ENCODE measurements around the gene LPP.

The LPP gene

GRCh38 chr3:188455748-188456147 lies 301.8 kb downstream of the LPP start:
- Histone ChIP-seq H3K23ac (ENCODE audit: low read length) (no peak overlapping the region), H3K27me3 (ENCODE audit: insufficient read depth, low read length, poor library complexity) (no peaks in the 10 kb centered on the region), H3K4me1 (ENCODE audit: control insufficient read depth, low read depth, low read length) (no peaks in the 10 kb centered on the region), H3K56ac (ENCODE audit: low read length) (no peak overlapping the region), H2BK120ac (ENCODE audit: low read depth, low read length) (no peak overlapping the region), H3K4me3 (ENCODE audit: low read length) (no peak overlapping the region), H3K79me2 (ENCODE audit: control insufficient read depth, insufficient read depth, low read length) (no peaks in the 10 kb centered on the region), H4K8ac (ENCODE audit: low read depth, low read length) (no peak overlapping the region), H3K4me2 (ENCODE audit: low read length) (no peak overlapping the region), H2BK15ac (replicated peaks; ENCODE audit: low read depth) (no peak overlapping the region), H3K27ac (ENCODE audit: low read depth, low read length) (no peak overlapping the region), H3K36me3 (ENCODE audit: control insufficient read depth, insufficient read depth, low read length) (no peaks in the 10 kb centered on the region), H3K9ac (ENCODE audit: low read length) (no peak overlapping the region), H2BK5ac (ENCODE audit: low read length) (no peak overlapping the region), H3K18ac (ENCODE audit: low read length) (no peak overlapping the region), H4K5ac (ENCODE audit: low read length) (no peak overlapping the region), H3K79me1 (ENCODE audit: low read length) (peaks cover 2% of the 10 kb centered on the region), H2AK5ac (ENCODE audit: low read length) (no peak overlapping the region), H3K4ac (ENCODE audit: low read depth, low read length) (no peak overlapping the region)
- no CpG with 5 or more reads among the region's 4 CpGs for WGBS (ENCODE audit: extremely low coverage, insufficient coverage, low lambda C conversion rate)
- no peak for DNase-seq

DNA sequence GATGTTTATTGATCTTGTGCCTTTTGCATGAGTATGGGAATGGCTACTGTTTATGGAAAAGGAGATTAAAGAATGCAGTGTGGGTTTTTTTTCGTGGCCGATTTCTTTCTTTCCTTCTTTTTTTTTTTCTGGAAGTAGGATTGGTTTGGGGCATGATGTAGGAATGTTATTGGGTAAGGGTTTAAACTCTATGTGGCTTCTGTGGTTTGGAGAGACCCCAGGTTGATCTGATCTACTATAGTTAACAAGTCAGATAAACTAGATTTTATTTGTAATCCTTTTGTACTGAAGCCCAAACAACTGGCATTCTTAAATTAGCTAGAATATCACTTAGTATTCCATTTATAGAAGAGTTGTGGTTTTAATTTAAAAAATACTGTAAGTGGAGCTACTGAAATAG lies 304.8 kb downstream of the LPP start:
- H2AK5ac ChIP-seq (ENCODE audit: low read length): no peak overlapping the region
- no peak overlapping the region for H2BK15ac ChIP-seq (replicated peaks; ENCODE audit: low read depth)
- H3K23ac ChIP-seq (ENCODE audit: low read length): no peak overlapping the region
- H3K79me1 ChIP-seq (ENCODE audit: low read length): peaks cover 2% of the 10 kb centered on the region
- H3K4ac ChIP-seq (ENCODE audit: low read depth, low read length): no peak overlapping the region
- no peak overlapping the region for H3K56ac ChIP-seq (ENCODE audit: low read length)
- no peak overlapping the region for H4K5ac ChIP-seq (ENCODE audit: low read length)
- H3K18ac ChIP-seq (ENCODE audit: low read length): no peak overlapping the region
- H3K27ac ChIP-seq (ENCODE audit: low read depth, low read length): no peak overlapping the region
- no peak overlapping the region for H3K4me2 ChIP-seq (ENCODE audit: low read length)
- H3K9ac ChIP-seq (ENCODE audit: low read length): no peak overlapping the region
- no peaks in the 10 kb centered on the region for H3K36me3 ChIP-seq (ENCODE audit: control insufficient read depth, insufficient read depth, low read length)
- no peaks in the 10 kb centered on the region for H3K79me2 ChIP-seq (ENCODE audit: control insufficient read depth, insufficient read depth, low read length)
- H2BK5ac ChIP-seq (ENCODE audit: low read length): no peak overlapping the region
- no peak overlapping the region for H3K4me3 ChIP-seq (ENCODE audit: low read length)
- H2BK120ac ChIP-seq (ENCODE audit: low read depth, low read length): no peak overlapping the region
- no CpG with 5 or more reads among the region's 2 CpGs for WGBS (ENCODE audit: extremely low coverage, insufficient coverage, low lambda C conversion rate)
- no peaks in the 10 kb centered on the region for H3K27me3 ChIP-seq (ENCODE audit: insufficient read depth, low read length, poor library complexity)
- no peak for DNase-seq
- H3K4me1 ChIP-seq (ENCODE audit: control insufficient read depth, low read depth, low read length): no peaks in the 10 kb centered on the region
- no peak overlapping the region for H4K8ac ChIP-seq (ENCODE audit: low read depth, low read length)

DNA sequence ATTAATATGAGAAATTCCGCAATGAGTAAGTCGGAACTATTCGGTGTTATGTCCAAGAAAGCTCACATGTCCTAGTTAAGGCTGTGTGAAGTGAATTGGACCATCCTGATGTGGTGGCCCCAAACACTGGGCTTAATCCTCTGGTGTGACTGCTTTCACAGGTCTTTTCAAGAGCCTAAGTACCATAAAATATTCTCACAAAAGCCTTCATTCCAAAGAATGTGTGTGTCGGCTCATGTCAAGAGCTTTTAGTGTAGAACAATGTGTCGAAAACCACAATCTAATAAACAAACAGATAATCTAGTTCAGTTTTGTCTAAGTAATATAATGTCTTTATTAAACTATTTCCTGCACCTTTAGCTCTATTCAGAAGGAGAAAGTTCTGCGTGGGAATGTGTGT lies 311.4 kb downstream of the LPP start:
- no peak overlapping the region for H2AK5ac ChIP-seq (ENCODE audit: low read length)

DNA sequence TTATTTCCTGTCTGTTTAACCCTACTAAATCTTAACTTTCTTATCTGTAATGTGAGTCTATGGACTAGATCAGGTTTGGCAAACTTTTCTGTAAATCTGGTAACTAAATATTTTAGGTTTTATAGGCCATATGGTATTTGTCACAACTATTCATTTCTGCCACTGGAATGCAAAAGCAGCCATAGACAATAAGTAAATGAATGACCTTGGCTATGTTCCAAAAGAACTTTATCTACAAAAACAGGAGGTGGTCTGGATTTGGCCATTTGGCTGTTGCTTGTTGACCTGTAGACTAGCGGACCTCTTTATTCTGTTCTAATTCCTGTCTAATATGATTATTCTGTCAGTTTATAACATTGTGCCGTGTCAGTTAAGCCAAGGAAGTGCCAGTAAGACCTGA lies 314.2 kb downstream of the LPP start:
- no peak overlapping the region for H3K4me3 ChIP-seq (ENCODE audit: low read length)
- no peak overlapping the region for H3K4me2 ChIP-seq (ENCODE audit: low read length)
- no CpG with 5 or more reads among the region's 2 CpGs for WGBS (ENCODE audit: extremely low coverage, insufficient coverage, low lambda C conversion rate)
- peaks cover 2% of the 10 kb centered on the region for H3K79me1 ChIP-seq (ENCODE audit: low read length)
- H4K5ac ChIP-seq (ENCODE audit: low read length): no peak overlapping the region
- no peak overlapping the region for H3K18ac ChIP-seq (ENCODE audit: low read length)
- no peak overlapping the region for H3K56ac ChIP-seq (ENCODE audit: low read length)
- H3K36me3 ChIP-seq (ENCODE audit: control insufficient read depth, insufficient read depth, low read length): no peaks in the 10 kb centered on the region
- no peak overlapping the region for H4K8ac ChIP-seq (ENCODE audit: low read depth, low read length)
- no peak for DNase-seq
- no peak overlapping the region for H3K27ac ChIP-seq (ENCODE audit: low read depth, low read length)
- no peak overlapping the region for H3K9ac ChIP-seq (ENCODE audit: low read length)
- H2BK15ac ChIP-seq (replicated peaks; ENCODE audit: low read depth): no peak overlapping the region
- no peak overlapping the region for H2AK5ac ChIP-seq (ENCODE audit: low read length)
- no peak overlapping the region for H2BK5ac ChIP-seq (ENCODE audit: low read length)
- no peaks in the 10 kb centered on the region for H3K79me2 ChIP-seq (ENCODE audit: control insufficient read depth, insufficient read depth, low read length)
- no peak overlapping the region for H2BK120ac ChIP-seq (ENCODE audit: low read depth, low read length)
- no peak overlapping the region for H3K4ac ChIP-seq (ENCODE audit: low read depth, low read length)
- H3K4me1 ChIP-seq (ENCODE audit: control insufficient read depth, low read depth, low read length): no peaks in the 10 kb centered on the region
- H3K23ac ChIP-seq (ENCODE audit: low read length): no peak overlapping the region
- no peaks in the 10 kb centered on the region for H3K27me3 ChIP-seq (ENCODE audit: insufficient read depth, low read length, poor library complexity)

More for the DNA sequence above, 311.4 kb downstream of the LPP start:
- Histone ChIP-seq H3K79me1 (ENCODE audit: low read length) (peaks cover 2% of the 10 kb centered on the region), H2BK120ac (ENCODE audit: low read depth, low read length) (no peak overlapping the region), H3K23ac (ENCODE audit: low read length) (no peak overlapping the region), H2BK15ac (replicated peaks; ENCODE audit: low read depth) (no peak overlapping the region), H3K79me2 (ENCODE audit: control insufficient read depth, insufficient read depth, low read length) (no peaks in the 10 kb centered on the region), H4K8ac (ENCODE audit: low read depth, low read length) (no peak overlapping the region), H3K9ac (ENCODE audit: low read length) (no peak overlapping the region), H3K4me1 (ENCODE audit: control insufficient read depth, low read depth, low read length) (no peaks in the 10 kb centered on the region), H3K4ac (ENCODE audit: low read depth, low read length) (no peak overlapping the region), H3K4me3 (ENCODE audit: low read length) (no peak overlapping the region), H3K36me3 (ENCODE audit: control insufficient read depth, insufficient read depth, low read length) (no peaks in the 10 kb centered on the region), H2BK5ac (ENCODE audit: low read length) (no peak overlapping the region), H3K56ac (ENCODE audit: low read length) (no peak overlapping the region), H3K27me3 (ENCODE audit: insufficient read depth, low read length, poor library complexity) (no peaks in the 10 kb centered on the region), H3K4me2 (ENCODE audit: low read length) (no peak overlapping the region), H4K5ac (ENCODE audit: low read length) (no peak overlapping the region), H3K27ac (ENCODE audit: low read depth, low read length) (no peak overlapping the region), H3K18ac (ENCODE audit: low read length) (no peak overlapping the region)
- no CpG with 5 or more reads among the region's 6 CpGs for WGBS (ENCODE audit: extremely low coverage, insufficient coverage, low lambda C conversion rate)
- no peak for DNase-seq

DNA sequence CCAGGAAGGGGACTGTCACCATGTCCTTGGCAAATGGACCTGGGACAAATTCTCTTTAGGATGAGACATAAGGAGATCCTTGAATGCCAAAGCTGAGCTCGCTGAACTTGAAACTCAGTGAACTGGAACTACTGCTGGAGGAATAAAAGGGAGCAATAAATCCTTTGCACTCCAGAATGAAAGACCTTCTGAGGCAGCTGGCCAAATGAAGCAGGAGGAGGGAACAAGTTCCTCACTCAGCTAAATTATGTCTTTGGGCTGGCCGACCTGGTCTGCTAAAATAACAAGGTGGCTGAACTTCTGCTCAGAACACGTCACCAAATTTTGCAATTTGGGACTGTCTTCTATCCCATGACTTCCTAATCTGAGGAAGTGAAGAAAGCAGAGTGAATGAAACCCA lies 314.7 kb downstream of the LPP start:
- H3K18ac ChIP-seq (ENCODE audit: low read length): no peak overlapping the region
- no CpG with 5 or more reads among the region's 3 CpGs for WGBS (ENCODE audit: extremely low coverage, insufficient coverage, low lambda C conversion rate)
- H2BK5ac ChIP-seq (ENCODE audit: low read length): no peak overlapping the region
- H3K27ac ChIP-seq (ENCODE audit: low read depth, low read length): no peak overlapping the region
- no peaks in the 10 kb centered on the region for H3K27me3 ChIP-seq (ENCODE audit: insufficient read depth, low read length, poor library complexity)
- peaks cover 2% of the 10 kb centered on the region for H3K79me1 ChIP-seq (ENCODE audit: low read length)
- H3K56ac ChIP-seq (ENCODE audit: low read length): no peak overlapping the region
- H2BK15ac ChIP-seq (replicated peaks; ENCODE audit: low read depth): no peak overlapping the region
- no peak overlapping the region for H4K8ac ChIP-seq (ENCODE audit: low read depth, low read length)
- H2AK5ac ChIP-seq (ENCODE audit: low read length): no peak overlapping the region
- H3K79me2 ChIP-seq (ENCODE audit: control insufficient read depth, insufficient read depth, low read length): no peaks in the 10 kb centered on the region
- no peaks in the 10 kb centered on the region for H3K36me3 ChIP-seq (ENCODE audit: control insufficient read depth, insufficient read depth, low read length)
- H3K4me2 ChIP-seq (ENCODE audit: low read length): no peak overlapping the region
- no peak overlapping the region for H2BK120ac ChIP-seq (ENCODE audit: low read depth, low read length)
- no peak overlapping the region for H4K5ac ChIP-seq (ENCODE audit: low read length)
- no peak overlapping the region for H3K4me3 ChIP-seq (ENCODE audit: low read length)
- no peak overlapping the region for H3K9ac ChIP-seq (ENCODE audit: low read length)
- DNase-seq: no peak
- H3K4me1 ChIP-seq (ENCODE audit: control insufficient read depth, low read depth, low read length): no peaks in the 10 kb centered on the region
- no peak overlapping the region for H3K4ac ChIP-seq (ENCODE audit: low read depth, low read length)
- no peak overlapping the region for H3K23ac ChIP-seq (ENCODE audit: low read length)

DNA sequence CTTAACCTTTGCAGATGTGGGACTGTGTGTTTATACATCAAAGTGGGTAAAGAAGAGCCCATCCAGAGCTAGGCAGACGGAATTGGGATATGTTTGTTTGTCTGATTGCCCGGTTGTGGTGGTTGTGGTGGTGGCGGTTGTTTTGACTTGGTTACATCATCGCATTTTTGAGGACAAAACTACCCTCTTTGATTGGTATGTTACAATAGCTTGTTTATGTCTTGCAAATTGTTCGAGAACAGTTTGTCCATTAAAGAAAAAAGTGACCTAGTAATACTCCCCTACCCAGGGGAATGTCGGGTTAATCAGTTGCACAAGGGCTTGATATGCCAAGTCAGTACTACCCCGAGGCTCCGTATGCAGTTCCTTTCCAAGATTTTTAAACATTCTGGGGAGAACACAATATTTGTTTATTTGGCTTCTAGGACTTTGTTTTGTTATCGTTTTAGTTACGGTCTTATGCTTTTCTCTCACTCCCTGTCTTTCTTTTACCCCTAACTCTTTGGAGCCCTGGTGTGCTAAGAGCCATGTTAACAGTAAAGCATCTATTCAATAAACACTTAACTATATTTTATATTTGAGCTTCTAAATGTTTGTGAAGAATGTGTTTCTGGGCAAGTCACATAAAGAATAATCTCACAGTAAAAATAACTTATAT lies 315.4 kb downstream of the LPP start:
- no peak overlapping the region for H4K5ac ChIP-seq (ENCODE audit: low read length)
- no peak overlapping the region for H3K4ac ChIP-seq (ENCODE audit: low read depth, low read length)
- no peak overlapping the region for H3K23ac ChIP-seq (ENCODE audit: low read length)
- no peak overlapping the region for H3K4me3 ChIP-seq (ENCODE audit: low read length)
- no peak overlapping the region for H3K9ac ChIP-seq (ENCODE audit: low read length)
- H2BK5ac ChIP-seq (ENCODE audit: low read length): no peak overlapping the region
- peaks cover 2% of the 10 kb centered on the region for H3K79me1 ChIP-seq (ENCODE audit: low read length)
- H3K36me3 ChIP-seq (ENCODE audit: control insufficient read depth, insufficient read depth, low read length): no peaks in the 10 kb centered on the region
- H2AK5ac ChIP-seq (ENCODE audit: low read length): no peak overlapping the region
- H3K27ac ChIP-seq (ENCODE audit: low read depth, low read length): no peak overlapping the region
- H2BK120ac ChIP-seq (ENCODE audit: low read depth, low read length): no peak overlapping the region
- DNase-seq: no peak
- H3K27me3 ChIP-seq (ENCODE audit: insufficient read depth, low read length, poor library complexity): no peaks in the 10 kb centered on the region
- no CpG with 5 or more reads among the region's 10 CpGs for WGBS (ENCODE audit: extremely low coverage, insufficient coverage, low lambda C conversion rate)
- no peak overlapping the region for H4K8ac ChIP-seq (ENCODE audit: low read depth, low read length)
- H3K4me2 ChIP-seq (ENCODE audit: low read length): no peak overlapping the region
- no peak overlapping the region for H2BK15ac ChIP-seq (replicated peaks; ENCODE audit: low read depth)
- H3K79me2 ChIP-seq (ENCODE audit: control insufficient read depth, insufficient read depth, low read length): no peaks in the 10 kb centered on the region
- no peak overlapping the region for H3K18ac ChIP-seq (ENCODE audit: low read length)
- H3K4me1 ChIP-seq (ENCODE audit: control insufficient read depth, low read depth, low read length): no peaks in the 10 kb centered on the region
- H3K56ac ChIP-seq (ENCODE audit: low read length): no peak overlapping the region
